Calu3 (cell line): Measurements from ENCODE around the gene NPNT. TPM values are rescaled to one million over a fixed set of nuclear protein-coding genes. Genes with fewer than 3 reads are reported as not detected.

Experiments
- BruUV-seq: library from RNA; stranded (reverse); fragments of 400-500 nt; replicated peaks from 2 replicates; lab custom pipeline; 2021; lab: Mats Ljungman, UMichigan
- CTCF ChIA-PET: fragments of 300-600 bp; sonication (Branson Sonifier 250); formaldehyde crosslinking; loops from one replicate; lab custom pipeline; 2022; ENCODE audit warnings: antibody characterized with exemption; lab: Charles Lee
- DNase-seq: peaks from one replicate; pipeline ENCODE4 v3.0.0; 2022
- H3K27ac Mint-ChIP-seq: one replicate; pipeline ENCODE4 v1.8.0; 2022; ENCODE audit warnings: mixed read lengths; ENCODE audit not compliant: unreplicated experiment
- H3K27me3 Mint-ChIP-seq: one replicate; pipeline ENCODE4 v1.8.0; 2022; ENCODE audit warnings: mixed read lengths; ENCODE audit not compliant: unreplicated experiment
- H3K36me3 Mint-ChIP-seq: one replicate; pipeline ENCODE4 v1.8.0; 2022; ENCODE audit warnings: mild to moderate bottlenecking, moderate library complexity, mixed read lengths; ENCODE audit not compliant: insufficient read depth, unreplicated experiment
- H3K4me1 Mint-ChIP-seq: one replicate; pipeline ENCODE4 v1.8.0; 2022; ENCODE audit warnings: mild to moderate bottlenecking, low read depth, mixed read lengths; ENCODE audit not compliant: unreplicated experiment
- H3K4me3 Mint-ChIP-seq: one replicate; pipeline ENCODE4 v1.8.0; 2022; ENCODE audit warnings: mild to moderate bottlenecking, low read depth, moderate library complexity, mixed read lengths; ENCODE audit not compliant: unreplicated experiment
- H3K9me3 Mint-ChIP-seq: one replicate; pipeline ENCODE4 v1.8.0; 2022; ENCODE audit warnings: low read depth, mixed read lengths; ENCODE audit not compliant: unreplicated experiment
- CTCF ChIP-seq: fragments of 200-600 bp; IDR thresholded peaks from one replicate; pipeline ENCODE4 v1.8.0; 2022; ENCODE audit warnings: antibody characterized with exemption; ENCODE audit not compliant: unreplicated experiment
- intact Hi-C: fragments of 100-400 bp; cut with micrococcal nuclease; formaldehyde crosslinking; loops from one replicate; pipeline ENCODE4 v1.10.0; 2022; ENCODE audit not compliant: unreplicated experiment
- total RNA-seq: library from RNA; stranded (reverse); gene quantifications from 2 replicates; pipeline ENCODE4 v1.2.3, GENCODE V29; 2022

NPNT gene
- total RNA-seq, 1 experiment from 2014 or later: 88.5 TPM

GRCh38 chr4:106010761-106011160 lies 115.5 kb downstream of the NPNT start:
- no peak for DNase-seq
- no peak overlapping the region for H3K4me3 Mint-ChIP-seq
- peaks cover 19% of the 10 kb centered on the region for H3K9me3 Mint-ChIP-seq
- no TSS peak for BruUV-seq
- CTCF ChIA-PET: no interaction called here
- TF ChIP-seq CTCF: no peak
- peaks cover 9% of the 10 kb centered on the region for H3K4me1 Mint-ChIP-seq
- no peaks in the 10 kb centered on the region for H3K36me3 Mint-ChIP-seq
- no peak overlapping the region for H3K27ac Mint-ChIP-seq
- H3K27me3 Mint-ChIP-seq: no peaks in the 10 kb centered on the region
- intact Hi-C loops: no loop called here

- no peaks in the 10 kb centered on the region for H3K36me3 Mint-ChIP-seq
- no peak for DNase-seq
- intact Hi-C loops: no loop called here
- BruUV-seq: no TSS peak
- TF ChIP-seq CTCF: no peak
- H3K27ac Mint-ChIP-seq: no peak overlapping the region
- H3K4me3 Mint-ChIP-seq: no peak overlapping the region
- H3K4me1 Mint-ChIP-seq: peaks cover 9% of the 10 kb centered on the region
- no peaks in the 10 kb centered on the region for H3K27me3 Mint-ChIP-seq
- H3K9me3 Mint-ChIP-seq: peaks cover 19% of the 10 kb centered on the region
- CTCF ChIA-PET: interaction anchor here (0.6 kb wide), 1 partner anchor 1033 kb away, joined by 5 read pairs; no protein-coding TSS in a partner anchor
These were observed 116.1 kb downstream of the NPNT start for GRCh38 chr4:106011387-106011786.

- no peak for TF ChIP-seq CTCF
- intact Hi-C loops: no loop called here
- Mint-ChIP-seq H3K27me3 (no peaks in the 10 kb centered on the region), H3K9me3 (peaks cover 12% of the 10 kb centered on the region), H3K4me3 (no peak overlapping the region), H3K27ac (no peak overlapping the region), H3K4me1 (peaks cover 8% of the 10 kb centered on the region), H3K36me3 (no peaks in the 10 kb centered on the region)
- BruUV-seq: no TSS peak
- no peak for DNase-seq
- CTCF ChIA-PET: no interaction called here
These were observed 122.7 kb downstream of the NPNT start for GRCh38 chr4:106017975-106018374.

GRCh38 chr4:106019771-106020170 lies 124.5 kb downstream of the NPNT start:
- BruUV-seq: no TSS peak
- intact Hi-C loops: no loop called here
- DNase-seq: no peak
- H3K4me3 Mint-ChIP-seq: no peak overlapping the region
- H3K27me3 Mint-ChIP-seq: no peaks in the 10 kb centered on the region
- no peak for TF ChIP-seq CTCF
- CTCF ChIA-PET: no interaction called here
- no peaks in the 10 kb centered on the region for H3K36me3 Mint-ChIP-seq
- H3K9me3 Mint-ChIP-seq: peaks cover 6% of the 10 kb centered on the region
- H3K4me1 Mint-ChIP-seq: peaks cover 8% of the 10 kb centered on the region
- no peak overlapping the region for H3K27ac Mint-ChIP-seq

Other genes with a start within 250 kb of the NPNT start
- gene INTS12, start 186.8 kb upstream of the NPNT start, total RNA-seq: 11.8 and 13.4 TPM in 2 replicates
- gene GSTCD, start 186.7 kb upstream of the NPNT start, total RNA-seq: 22.5 and 23.9 TPM in 2 replicates